Caco-2 (cell line): Measurements from ENCODE around the gene TAOK2. TPM values are rescaled to one million over a fixed set of nuclear protein-coding genes. Genes with fewer than 3 reads are reported as not detected.

Source experiments
- BruUV-seq: library from RNA; stranded (reverse); fragments of 400-500 nt; replicated peaks from 2 replicates; lab custom pipeline; 2021; lab: Mats Ljungman, UMichigan
- CTCF ChIA-PET: fragments of 300-600 bp; sonication (Branson Sonifier 250); formaldehyde crosslinking; loops from one replicate; lab custom pipeline; 2022; ENCODE audit warnings: antibody characterized with exemption; lab: Charles Lee
- POLR2A ChIA-PET: fragments of 300-600 bp; sonication (Branson Sonifier 250); formaldehyde crosslinking; loops from one replicate; lab custom pipeline; 2022; ENCODE audit warnings: antibody characterized with exemption; lab: Charles Lee
- DNase-seq, 2 experiments: peaks; one replicate each; pipeline versions ENCODE4 v3.0.0 to v3.0.0-alpha.2; 2020 to 2022
- H3K27me3 ChIP-seq: replicated peaks from 2 replicates; pipeline ENCODE4 v1.6.0; 2011; ENCODE audit warnings: low read length; ENCODE audit not compliant: control insufficient read depth, insufficient read depth
- H3K36me3 ChIP-seq: 2 replicates; pipeline ENCODE4 v1.5.1; 2011; ENCODE audit warnings: low read length; ENCODE audit not compliant: control insufficient read depth, insufficient read depth
- H3K4me1 ChIP-seq: fragments of 250-450 bp; sonication (Bioruptor Pico); 2 replicates; pipeline ENCODE4 v1.5.1; 2020; ENCODE audit warnings: mild to moderate bottlenecking
- H3K4me3 ChIP-seq: 2 replicates; pipeline ENCODE4 v1.5.1; 2011; ENCODE audit warnings: low read depth, mild to moderate bottlenecking, control low read depth, low read length
- H3K9me3 ChIP-seq: fragments of 250-450 bp; sonication (Bioruptor Pico); 2 replicates; pipeline ENCODE4 v1.5.1; 2020; ENCODE audit warnings: mild to moderate bottlenecking, moderate library complexity
- H3K27ac Mint-ChIP-seq: one replicate; pipeline ENCODE4 v1.8.0; 2022; ENCODE audit warnings: mixed read lengths; ENCODE audit not compliant: unreplicated experiment
- H3K27me3 Mint-ChIP-seq: one replicate; pipeline ENCODE4 v1.8.0; 2022; ENCODE audit warnings: mixed read lengths; ENCODE audit not compliant: insufficient read depth, unreplicated experiment
- H3K36me3 Mint-ChIP-seq: one replicate; pipeline ENCODE4 v1.8.0; 2022; ENCODE audit warnings: mild to moderate bottlenecking, mixed read lengths; ENCODE audit not compliant: insufficient read depth, unreplicated experiment
- H3K4me1 Mint-ChIP-seq: one replicate; pipeline ENCODE4 v1.8.0; 2022; ENCODE audit warnings: low read depth, mixed read lengths; ENCODE audit not compliant: unreplicated experiment
- H3K4me3 Mint-ChIP-seq: one replicate; pipeline ENCODE4 v1.8.0; 2022; ENCODE audit warnings: mild to moderate bottlenecking, moderate library complexity, mixed read lengths; ENCODE audit not compliant: unreplicated experiment
- H3K9me3 Mint-ChIP-seq: one replicate; pipeline ENCODE4 v1.8.0; 2022; ENCODE audit warnings: mixed read lengths; ENCODE audit not compliant: unreplicated experiment
- CTCF ChIP-seq, 2 experiments: fragments of 200-600 bp in 1 of 2; IDR thresholded peaks; 1 replicate in 1 of 2; 2 replicates in 1 of 2; pipeline versions ENCODE4 v1.5.1 to v1.8.0; 2011 to 2022; ENCODE audit warnings: antibody characterized with exemption in 1 of 2, control low read depth in 1 of 2, inconsistent platforms in 1 of 2, low read depth in 1 of 2, low read length in 1 of 2, mild to moderate bottlenecking in 1 of 2, moderate library complexity in 1 of 2; ENCODE audit not compliant: insufficient read depth in 1 of 2, severe bottlenecking in 1 of 2, unreplicated experiment in 1 of 2
- intact Hi-C: fragments of 100-400 bp; cut with micrococcal nuclease; formaldehyde crosslinking; loops from one replicate; pipeline ENCODE4 v1.10.0; 2022; ENCODE audit not compliant: unreplicated experiment
- total RNA-seq: library from RNA; stranded (reverse); gene quantifications from 2 replicates; pipeline ENCODE4 v1.2.3, GENCODE V29; 2022

Gene TAOK2
- total RNA-seq, 1 experiment from 2014 or later = 47.1 TPM

GRCh38 chr16:29977063-29977825, 3.6 kb downstream of the TAOK2 start:
- H3K4me3 ChIP-seq = no peak overlapping the region
- no peak for DNase-seq
- peaks cover 16% of the 10 kb centered on the region for H3K4me1 Mint-ChIP-seq
- BruUV-seq = no TSS peak
- no peaks in the 10 kb centered on the region for H3K9me3 Mint-ChIP-seq
- ChIA-PET POLR2A (no interaction called here), CTCF (no interaction called here)
- H3K36me3 ChIP-seq = peaks cover 7% of the 10 kb centered on the region
- peaks cover 37% of the 10 kb centered on the region for H3K36me3 Mint-ChIP-seq
- intact Hi-C loops = loop anchor here (10.0 kb wide), 1 partner anchor 112 kb away; the partner anchor contains the start of gene CDIPT
- no peak overlapping the region for H3K4me3 Mint-ChIP-seq
- TF ChIP-seq CTCF (IDR thresholded peaks at IDR 0.05; ENCODE audit: insufficient read depth in 1 of 2, low read depth in 1 of 2, low read length in 1 of 2, severe bottlenecking in 1 of 2, unreplicated experiment in 1 of 2) = no peak
- no peak overlapping the region for H3K27ac Mint-ChIP-seq
- H3K27me3 ChIP-seq = no peaks in the 10 kb centered on the region
- H3K9me3 ChIP-seq = no peaks in the 10 kb centered on the region
- H3K4me1 ChIP-seq = 0 out of 2 replicates have a peak, but pooled peaks cover 9% of the 10 kb centered on the region
- no peaks in the 10 kb centered on the region for H3K27me3 Mint-ChIP-seq

GRCh38 chr16:29978081-29978480, 4.4 kb downstream of the TAOK2 start:
- ChIA-PET CTCF (no interaction called here), POLR2A (no interaction called here)
- intact Hi-C loops = loop anchor here (10.0 kb wide), 1 partner anchor 113 kb away; the partner anchor contains the start of gene CDIPT
- no TSS peak for BruUV-seq
- Histone ChIP-seq H3K36me3 (peaks cover 7% of the 10 kb centered on the region), H3K4me3 (no peak overlapping the region), H3K4me1 (0 out of 2 replicates have a peak, but pooled peaks cover 6% of the 10 kb centered on the region), H3K9me3 (no peaks in the 10 kb centered on the region), H3K27me3 (no peaks in the 10 kb centered on the region)
- Mint-ChIP-seq H3K4me1 (peaks cover 16% of the 10 kb centered on the region), H3K27me3 (no peaks in the 10 kb centered on the region), H3K36me3 (peaks cover 41% of the 10 kb centered on the region), H3K9me3 (no peaks in the 10 kb centered on the region), H3K4me3 (no peak overlapping the region), H3K27ac (no peak overlapping the region)
- no peak for TF ChIP-seq CTCF (IDR thresholded peaks at IDR 0.05; ENCODE audit: insufficient read depth in 1 of 2, low read depth in 1 of 2, low read length in 1 of 2, severe bottlenecking in 1 of 2, unreplicated experiment in 1 of 2)
- DNase-seq = no peak

- no peak for TF ChIP-seq CTCF (IDR thresholded peaks at IDR 0.05; ENCODE audit: insufficient read depth in 1 of 2, low read depth in 1 of 2, low read length in 1 of 2, severe bottlenecking in 1 of 2, unreplicated experiment in 1 of 2)
- no peaks in the 10 kb centered on the region for H3K27me3 ChIP-seq
- intact Hi-C loops = loop anchor here (10.0 kb wide), 1 partner anchor 114 kb away; the partner anchor contains the start of gene CDIPT
- 0 out of 2 replicates have a peak, but pooled peaks cover 4% of the 10 kb centered on the region for H3K4me1 ChIP-seq
- POLR2A ChIA-PET = no interaction called here
- CTCF ChIA-PET = no interaction called here
- H3K36me3 ChIP-seq = peaks cover 7% of the 10 kb centered on the region
- H3K27ac Mint-ChIP-seq = no peak overlapping the region
- H3K27me3 Mint-ChIP-seq = no peaks in the 10 kb centered on the region
- H3K9me3 ChIP-seq = no peaks in the 10 kb centered on the region
- no peak overlapping the region for H3K4me3 Mint-ChIP-seq
- peaks cover 41% of the 10 kb centered on the region for H3K36me3 Mint-ChIP-seq
- no peak for DNase-seq
- no peak overlapping the region for H3K4me3 ChIP-seq
- BruUV-seq = no TSS peak
- no peaks in the 10 kb centered on the region for H3K9me3 Mint-ChIP-seq
- H3K4me1 Mint-ChIP-seq = peaks cover 16% of the 10 kb centered on the region
These were observed 5.0 kb downstream of the TAOK2 start for GRCh38 chr16:29978564-29979270.
